H1 (cell line): ENCODE measurements around the gene ATG4D. TPM values are rescaled to one million over a fixed set of nuclear protein-coding genes. Genes with fewer than 3 reads are reported as not detected.

ENCODE experiments used
- CTCF ChIA-PET: fragments of 300-600 bp; sonication (Branson Sonifier 250); formaldehyde crosslinking; loops from one replicate; lab custom pipeline; 2021; ENCODE audit not compliant: partially characterized antibody; lab: Charles Lee
- POLR2A ChIA-PET: fragments of 300-600 bp; sonication (Branson Sonifier 250); formaldehyde crosslinking; loops from one replicate; lab custom pipeline; 2021; ENCODE audit warnings: inconsistent platforms; ENCODE audit not compliant: partially characterized antibody; lab: Charles Lee
- DNase-seq, 2 experiments: peaks; one replicate each; pipeline versions ENCODE4 v3.0.0 to v3.0.0-alpha.2; 2010 to 2022; ENCODE audit warnings: low spot score in 2 of 2, low read depth in 1 of 2, mixed read lengths in 1 of 2
- FAIRE-seq: peaks from 2 replicates; lab custom pipeline; 2011; peaks lifted over from hg19 to GRCh38; lab: Jason Lieb, UNC
- H2AFZ ChIP-seq: 2 replicates; pipeline ENCODE4 v1.8.1; 2012; ENCODE audit warnings: low read length, inconsistent platforms
- H2AK5ac ChIP-seq: 2 replicates; pipeline ENCODE4 v1.6.1; 2013; ENCODE audit warnings: low read depth, low read length
- H2BK120ac ChIP-seq: replicated peaks from 2 replicates; pipeline ENCODE3; 2013; ENCODE audit warnings: low read depth, low read length, inconsistent platforms
- H2BK12ac ChIP-seq: 2 replicates; pipeline ENCODE4 v1.6.1; 2013; ENCODE audit warnings: low read depth, low read length
- H2BK15ac ChIP-seq: 2 replicates; pipeline ENCODE4 v1.6.1; 2013; ENCODE audit warnings: low read length
- H2BK20ac ChIP-seq: 2 replicates; pipeline ENCODE4 v1.6.1; 2013; ENCODE audit warnings: low read length
- H2BK5ac ChIP-seq: 2 replicates; pipeline ENCODE4 v1.6.1; 2013; ENCODE audit warnings: low read depth, low read length
- H3K14ac ChIP-seq: 2 replicates; pipeline ENCODE4 v1.6.1; 2013; ENCODE audit warnings: inconsistent platforms; ENCODE audit not compliant: insufficient read length
- H3K18ac ChIP-seq: 2 replicates; pipeline ENCODE4 v1.6.1; 2013; ENCODE audit warnings: low read length; ENCODE audit errors: extremely low read depth
- H3K23ac ChIP-seq: 2 replicates; pipeline ENCODE4 v1.6.1; 2013; ENCODE audit warnings: inconsistent platforms; ENCODE audit not compliant: insufficient read length
- H3K23me2 ChIP-seq: 2 replicates; pipeline ENCODE4 v1.6.1; 2013; ENCODE audit warnings: low read depth, low read length
- H3K27ac ChIP-seq: 2 replicates; pipeline ENCODE4 v1.6.1; 2011; ENCODE audit warnings: low read depth, low read length, inconsistent platforms
- H3K27me3 ChIP-seq, 4 experiments: replicated peaks in 1 of 4; 1 replicate in 1 of 4; 2 replicates in 3 of 4; pipeline versions ENCODE4 v1.6.1 to v1.8.1; 2011 to 2013; ENCODE audit warnings: low read length in 3 of 4, mild to moderate bottlenecking in 3 of 4, inconsistent platforms in 2 of 4, mixed read lengths in 2 of 4, moderate library complexity in 1 of 4; ENCODE audit not compliant: control insufficient read depth in 3 of 4, insufficient read depth in 3 of 4; ENCODE audit errors: extremely low read depth in 1 of 4
- H3K36me3 ChIP-seq, 4 experiments: 2 replicates each; pipeline versions ENCODE4 v1.6.1 to v1.8.1; 2011 to 2013; ENCODE audit warnings: mild to moderate bottlenecking in 4 of 4, low read length in 3 of 4, moderate library complexity in 2 of 4, control low read depth in 1 of 4, inconsistent platforms in 1 of 4; ENCODE audit not compliant: insufficient read depth in 4 of 4, control insufficient read depth in 2 of 4
- H3K4ac ChIP-seq: replicated peaks from 2 replicates; pipeline ENCODE3; 2013; ENCODE audit warnings: low read length, low read depth, mixed read lengths, inconsistent platforms; ENCODE audit not compliant: insufficient read length
- H3K4me1 ChIP-seq, 4 experiments: replicated peaks in 1 of 4; 1 replicate in 1 of 4; 2 replicates in 3 of 4; pipeline versions ENCODE4 v1.6.1 to v1.8.1; 2011 to 2013; ENCODE audit warnings: low read length in 3 of 4, inconsistent platforms in 2 of 4, mixed read lengths in 1 of 4; ENCODE audit not compliant: insufficient read depth in 4 of 4, control insufficient read depth in 3 of 4
- H3K4me2 ChIP-seq, 2 experiments: 2 replicates each; pipeline versions ENCODE4 v1.6.1 to v1.8.1; 2011 to 2013; ENCODE audit warnings: low read depth in 2 of 2, low read length in 2 of 2, control low read depth in 1 of 2, inconsistent platforms in 1 of 2, mild to moderate bottlenecking in 1 of 2; ENCODE audit not compliant: insufficient read depth in 1 of 2
- H3K4me3 ChIP-seq, 4 experiments: fragments of 200-600, 300-600 bp in 1 of 4; sonication (generic), shearing (Covaris generic), sonication (Bioruptor Twin) in 1 of 4; 2 replicates each; pipeline versions ENCODE4 v1.5.1 to v1.8.1; 2011 to 2016; ENCODE audit warnings: low read length in 4 of 4, low read depth in 3 of 4, control low read depth in 2 of 4, inconsistent platforms in 2 of 4, mild to moderate bottlenecking in 2 of 4, mixed read lengths in 1 of 4, moderate library complexity in 1 of 4; ENCODE audit not compliant: insufficient read depth in 2 of 4; ENCODE audit errors: extremely low read depth in 1 of 4
- H3K56ac ChIP-seq: replicated peaks from 2 replicates; pipeline ENCODE3; 2013; ENCODE audit warnings: low read depth, mild to moderate bottlenecking, mixed read lengths, low read length, inconsistent platforms; ENCODE audit not compliant: insufficient read length
- H3K79me1 ChIP-seq: 2 replicates; pipeline ENCODE4 v1.6.1; 2013; ENCODE audit warnings: low read depth, low read length, control low read depth
- H3K79me2 ChIP-seq, 2 experiments: 2 replicates each; pipeline versions ENCODE4 v1.6.1 to v1.8.1; 2012 to 2013; ENCODE audit warnings: low read length in 2 of 2, mild to moderate bottlenecking in 2 of 2, inconsistent platforms in 1 of 2; ENCODE audit not compliant: insufficient read depth in 2 of 2, control insufficient read depth in 1 of 2
- H3K9ac ChIP-seq, 4 experiments: replicated peaks in 1 of 4; 1 replicate in 1 of 4; 2 replicates in 3 of 4; pipeline versions ENCODE4 v1.6.1 to v1.8.1; 2011 to 2013; ENCODE audit warnings: low read depth in 3 of 4, low read length in 3 of 4, control low read depth in 2 of 4, mild to moderate bottlenecking in 2 of 4, moderate library complexity in 2 of 4, inconsistent platforms in 1 of 4; ENCODE audit errors: extremely low read depth in 1 of 4
- H3K9me3 ChIP-seq, 2 experiments: 2 replicates each; pipeline versions ENCODE4 v1.6.1 to v1.8.1; 2012 to 2013; ENCODE audit warnings: mild to moderate bottlenecking in 2 of 2, moderate library complexity in 2 of 2, control low read depth in 1 of 2, inconsistent platforms in 1 of 2, low read depth in 1 of 2, low read length in 1 of 2, mixed read lengths in 1 of 2; ENCODE audit not compliant: insufficient read depth in 2 of 2
- H4K20me1 ChIP-seq, 2 experiments: replicated peaks in 1 of 2; 2 replicates each; pipeline versions ENCODE3 to v1.8.1; 2011 to 2013; ENCODE audit warnings: inconsistent platforms in 2 of 2, low read length in 2 of 2, mild to moderate bottlenecking in 1 of 2; ENCODE audit not compliant: insufficient read depth in 2 of 2, control insufficient read depth in 1 of 2
- H4K5ac ChIP-seq: 2 replicates; pipeline ENCODE4 v1.6.1; 2013; ENCODE audit warnings: low read length, low read depth, mixed read lengths, inconsistent platforms; ENCODE audit not compliant: insufficient read length
- H4K8ac ChIP-seq: 2 replicates; pipeline ENCODE4 v1.8.0; 2013; ENCODE audit warnings: mild to moderate bottlenecking, moderate library complexity, low read length, inconsistent platforms; ENCODE audit not compliant: insufficient read depth; ENCODE audit errors: extremely low read depth
- H4K91ac ChIP-seq: replicated peaks from 2 replicates; pipeline ENCODE3; 2013; ENCODE audit warnings: low read length, mixed read lengths, inconsistent platforms; ENCODE audit not compliant: insufficient read length
- BRCA1 ChIP-seq: IDR thresholded peaks from 2 replicates; pipeline ENCODE4 v1.6.1; 2012; ENCODE audit warnings: low read depth, low read length, improper control_type of control experiment
- CTBP2 ChIP-seq: IDR thresholded peaks from 2 replicates; pipeline ENCODE4 v1.7.0; 2011; ENCODE audit warnings: borderline replicate concordance, mild to moderate bottlenecking, moderate library complexity, mixed read lengths, low read length; ENCODE audit not compliant: insufficient read depth, insufficient read length
- EGR1 ChIP-seq: IDR thresholded peaks from 2 replicates; pipeline ENCODE4 v1.6.1; 2011; ENCODE audit warnings: low read depth, low read length, borderline replicate concordance
- MAX ChIP-seq: IDR thresholded peaks from 2 replicates; pipeline ENCODE4 v1.6.1; 2012; ENCODE audit warnings: inconsistent platforms
- POLR2A ChIP-seq, 2 experiments: IDR thresholded peaks; 1 replicate in 1 of 2; 2 replicates in 1 of 2; pipeline ENCODE4 v1.6.1; 2011; ENCODE audit warnings: low read depth in 2 of 2, low read length in 2 of 2, mild to moderate bottlenecking in 2 of 2; ENCODE audit errors: control extremely low read depth in 1 of 2
- SAP30 ChIP-seq: fragments of 300-600 bp; sonication (generic); IDR thresholded peaks from 2 replicates; pipeline ENCODE4 v1.7.1; 2012; ENCODE audit warnings: low read length, moderate library complexity, mild to moderate bottlenecking, inconsistent platforms; ENCODE audit not compliant: insufficient read depth, insufficient replicate concordance
- SIN3A ChIP-seq, 2 experiments: IDR thresholded peaks in 1 of 2; conservative IDR thresholded peaks in 1 of 2; 2 replicates each; pipeline ENCODE4 v1.6.1; 2011 to 2012; ENCODE audit warnings: low read length in 2 of 2, improper control_type of control experiment in 1 of 2, low read depth in 1 of 2, mild to moderate bottlenecking in 1 of 2
- SIRT6 ChIP-seq: IDR thresholded peaks from one replicate; pipeline ENCODE4 v1.7.1; 2012; ENCODE audit warnings: low read length, inconsistent platforms
- TCF12 ChIP-seq: IDR thresholded peaks from 2 replicates; pipeline ENCODE4 v1.6.1; 2011; ENCODE audit warnings: low read depth, mild to moderate bottlenecking, low read length
- TEAD4 ChIP-seq: IDR thresholded peaks from 2 replicates; pipeline ENCODE4 v1.6.1; 2012; ENCODE audit warnings: low read depth, low read length, inconsistent platforms, mixed read lengths
- USF2 ChIP-seq: IDR thresholded peaks from 2 replicates; pipeline ENCODE4 v1.6.1; 2011; ENCODE audit warnings: low read length, improper control_type of control experiment
- WGBS, 2 experiments: shearing (Covaris generic) in 1 of 2; methylation state at CpG; one replicate each; pipeline versions ENCODE4 v1.1.6 to v1.1.7; 2013 to 2015; ENCODE audit warnings: low lambda C conversion rate in 2 of 2, mixed read lengths in 2 of 2, inconsistent platforms in 1 of 2, low coverage in 1 of 2, missing lambda C conversion rate in 1 of 2; ENCODE audit not compliant: insufficient replicate concordance in 2 of 2, insufficient coverage in 1 of 2, insufficient read length in 1 of 2; ENCODE audit errors: extremely low coverage in 1 of 2, missing lambda C conversion rate in 1 of 2; 5-methylcytosine and 5-hydroxymethylcytosine counted together
- polyA plus RNA-seq, 7 experiments: library from polyadenylated mRNA; depleted of rRNA in 3 of 7; stranded (reverse) in 5 of 7; unstranded in 2 of 7; fragments of >200 nt in 5 of 7; fragments of 200-250 nt in 2 of 7; gene quantifications; 1 replicate in 5 of 7; 2 replicates in 1 of 7; 4 replicates in 1 of 7; pipeline versions ENCODE4 v1.2.1 to v1.2.3, GENCODE V29; 2011 to 2013; ENCODE audit warnings: missing spikeins in 2 of 7, mixed read lengths in 2 of 7
- total RNA-seq: library from RNA; stranded (reverse); fragmentation: NEBNext Ultra II Directional; extraction: Animal tissue kit (Norgen Biotek cat#: 25700); gene quantifications from 2 replicates; pipeline ENCODE4 v1.2.1, GENCODE V29; 2021

The ATG4D gene
- total and polyA plus RNA-seq, 2 of the 8 experiments (the other 6 are each of a cell fraction or from before 2014, with no cell fraction given) = 39.6 to 43.7 TPM

GRCh38 chr19:10580979-10581631, 37.4 kb downstream of the ATG4D start:
- Histone ChIP-seq H3K9me3 (no peaks in the 10 kb centered on the region), H2BK12ac (no peak overlapping the region), H3K27ac (no peak overlapping the region), H2BK15ac (no peak overlapping the region), H2AFZ (no peak overlapping the region), H3K56ac (no peak overlapping the region), H3K4me3 (no peak overlapping the region), H3K4ac (no peak overlapping the region), H4K5ac (no peak overlapping the region), H2BK20ac (no peak overlapping the region), H3K9ac (no peak overlapping the region), H3K27me3 (no peaks in the 10 kb centered on the region), H3K23ac (no peak overlapping the region), H2BK5ac (no peak overlapping the region), H4K8ac (no peak overlapping the region), H2BK120ac (no peak overlapping the region), H3K4me2 (no peak overlapping the region), H4K91ac (no peak overlapping the region), H3K23me2 (no peaks in the 10 kb centered on the region), H2AK5ac (no peak overlapping the region), H3K4me1 (no peaks in the 10 kb centered on the region; a peak in 1 of 7 replicates), H3K36me3 (peaks cover 12 to 38% (median 29%) of the 10 kb centered on the region in 4 experiments), H3K14ac (no peak overlapping the region), H3K79me1 (peaks cover 3% of the 10 kb centered on the region; the same call in 1 of the 2 replicates), H4K20me1 (peaks cover 2 to 6% of the 10 kb centered on the region in 2 experiments), H3K18ac (no peak overlapping the region), H3K79me2 (no peaks in the 10 kb centered on the region; a peak in 1 of 4 replicates)
- DNase-seq (peak; percentile 90 to 94), FAIRE-seq (peak; percentile 85)
- ChIA-PET POLR2A (interaction anchor here (0.6 to 6.8 kb wide), 27 partner anchors 8 to 607 kb away, joined by 3 to 33 read pairs (median 5); partner anchors contain the start of genes QTRT1 and SLC44A2), CTCF (interaction anchor here (0.6 to 8.7 kb wide), 59 partner anchors 8 to 607 kb away, joined by 3 to 267 read pairs (median 7); partner anchors contain the start of genes DNM2, QTRT1 and SLC44A2)
- 64% methylated on average over 31 of the region's 31 CpGs; no CpG with 5 or more reads in 1 of the 2 experiments for WGBS, 2 experiments
- TF ChIP-seq CTBP2 (no peak), MAX (peak; percentile 92), TEAD4 (no peak), BRCA1 (no peak), USF2 (no peak), SAP30 (no peak), TCF12 (0 out of 2 replicates have a peak, but pooled peaks have one; percentile 13), POLR2A (IDR thresholded peaks at IDR 0.05; ENCODE audit: control extremely low read depth in 1 of 2, low read depth in 2 of 2, low read length in 2 of 2) (no peak), SIN3A (conservative IDR thresholded peaks at IDR 0.05 in 1 of 2, IDR thresholded peaks at IDR 0.05 in 1 of 2; ENCODE audit: low read depth in 1 of 2, low read length in 2 of 2) (peak; percentile 33 to 87; a peak in 2 of 4 replicates), EGR1 (no peak), SIRT6 (no peak)
